ENCODE results near the gene CARD9. TPM values are rescaled to one million over a fixed set of nuclear protein-coding genes. Genes with fewer than 3 reads are reported as not detected.

CARD9 gene
- total RNA-seq, 1 experiment from 2014 or later, result 1.7 TPM

- Histone ChIP-seq H3K9me3 (ENCODE audit: control insufficient read depth, insufficient read depth, low read depth, low read length) (no peaks in the 10 kb centered on the region), H3K4me1 (ENCODE audit: control insufficient read depth, insufficient read depth, low read length) (no peaks in the 10 kb centered on the region), H3K27me3 (ENCODE audit: control insufficient read depth, insufficient read depth, low read length) (no peaks in the 10 kb centered on the region), H3K27ac (ENCODE audit: low read length) (no peak overlapping the region), H3K4me3 (ENCODE audit: low read depth in 2 of 2, low read length in 2 of 2) (no peak overlapping the region), H3K36me3 (ENCODE audit: control insufficient read depth, insufficient read depth, low read length) (no peaks in the 10 kb centered on the region)
- no peak for DNase-seq (ENCODE audit: low read depth, low spot score)
- in situ Hi-C loops (cut with HindIII; ENCODE audit: low pct_unique_long_range_greater_than_20kb, low sequenced_read_pairs) (no loop called here), intact Hi-C loops (cut with micrococcal nuclease; ENCODE audit: unreplicated experiment) (no loop called here)
- ChIA-PET POLR2A (no interaction called here), CTCF (no interaction called here)
- TF ChIP-seq TCF7L2 (IDR thresholded peaks at IDR 0.05; ENCODE audit: low read depth, low read length) (no peak), SIN3A (IDR thresholded peaks at IDR 0.05; ENCODE audit: borderline replicate concordance, insufficient read depth, low read depth, low read length) (no peak), POLR2AphosphoS5 (IDR thresholded peaks at IDR 0.05; ENCODE audit: low read depth, low read length) (no peak)
- TF ChIP-seq, protein P1, sequence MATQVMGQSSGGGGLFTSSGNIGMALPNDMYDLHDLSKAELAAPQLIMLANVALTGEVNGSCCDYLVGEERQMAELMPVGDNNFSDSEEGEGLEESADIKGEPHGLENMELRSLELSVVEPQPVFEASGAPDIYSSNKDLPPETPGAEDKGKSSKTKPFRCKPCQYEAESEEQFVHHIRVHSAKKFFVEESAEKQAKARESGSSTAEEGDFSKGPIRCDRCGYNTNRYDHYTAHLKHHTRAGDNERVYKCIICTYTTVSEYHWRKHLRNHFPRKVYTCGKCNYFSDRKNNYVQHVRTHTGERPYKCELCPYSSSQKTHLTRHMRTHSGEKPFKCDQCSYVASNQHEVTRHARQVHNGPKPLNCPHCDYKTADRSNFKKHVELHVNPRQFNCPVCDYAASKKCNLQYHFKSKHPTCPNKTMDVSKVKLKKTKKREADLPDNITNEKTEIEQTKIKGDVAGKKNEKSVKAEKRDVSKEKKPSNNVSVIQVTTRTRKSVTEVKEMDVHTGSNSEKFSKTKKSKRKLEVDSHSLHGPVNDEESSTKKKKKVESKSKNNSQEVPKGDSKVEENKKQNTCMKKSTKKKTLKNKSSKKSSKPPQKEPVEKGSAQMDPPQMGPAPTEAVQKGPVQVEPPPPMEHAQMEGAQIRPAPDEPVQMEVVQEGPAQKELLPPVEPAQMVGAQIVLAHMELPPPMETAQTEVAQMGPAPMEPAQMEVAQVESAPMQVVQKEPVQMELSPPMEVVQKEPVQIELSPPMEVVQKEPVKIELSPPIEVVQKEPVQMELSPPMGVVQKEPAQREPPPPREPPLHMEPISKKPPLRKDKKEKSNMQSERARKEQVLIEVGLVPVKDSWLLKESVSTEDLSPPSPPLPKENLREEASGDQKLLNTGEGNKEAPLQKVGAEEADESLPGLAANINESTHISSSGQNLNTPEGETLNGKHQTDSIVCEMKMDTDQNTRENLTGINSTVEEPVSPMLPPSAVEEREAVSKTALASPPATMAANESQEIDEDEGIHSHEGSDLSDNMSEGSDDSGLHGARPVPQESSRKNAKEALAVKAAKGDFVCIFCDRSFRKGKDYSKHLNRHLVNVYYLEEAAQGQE (IDR thresholded peaks at IDR 0.05; ENCODE audit: insufficient read depth in 1 of 2, low read depth in 2 of 2, low read length in 1 of 2), result no peak
- TF ChIP-seq, protein P2, sequence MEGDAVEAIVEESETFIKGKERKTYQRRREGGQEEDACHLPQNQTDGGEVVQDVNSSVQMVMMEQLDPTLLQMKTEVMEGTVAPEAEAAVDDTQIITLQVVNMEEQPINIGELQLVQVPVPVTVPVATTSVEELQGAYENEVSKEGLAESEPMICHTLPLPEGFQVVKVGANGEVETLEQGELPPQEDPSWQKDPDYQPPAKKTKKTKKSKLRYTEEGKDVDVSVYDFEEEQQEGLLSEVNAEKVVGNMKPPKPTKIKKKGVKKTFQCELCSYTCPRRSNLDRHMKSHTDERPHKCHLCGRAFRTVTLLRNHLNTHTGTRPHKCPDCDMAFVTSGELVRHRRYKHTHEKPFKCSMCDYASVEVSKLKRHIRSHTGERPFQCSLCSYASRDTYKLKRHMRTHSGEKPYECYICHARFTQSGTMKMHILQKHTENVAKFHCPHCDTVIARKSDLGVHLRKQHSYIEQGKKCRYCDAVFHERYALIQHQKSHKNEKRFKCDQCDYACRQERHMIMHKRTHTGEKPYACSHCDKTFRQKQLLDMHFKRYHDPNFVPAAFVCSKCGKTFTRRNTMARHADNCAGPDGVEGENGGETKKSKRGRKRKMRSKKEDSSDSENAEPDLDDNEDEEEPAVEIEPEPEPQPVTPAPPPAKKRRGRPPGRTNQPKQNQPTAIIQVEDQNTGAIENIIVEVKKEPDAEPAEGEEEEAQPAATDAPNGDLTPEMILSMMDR (IDR thresholded peaks at IDR 0.05), result no peak
- ATAC-seq, result no peak
- no TSS peak for BruUV-seq (replicated peaks)
Measured at GRCh38 chr9:136379401-136379800, 5.9 kb upstream of the CARD9 start.

DNA sequence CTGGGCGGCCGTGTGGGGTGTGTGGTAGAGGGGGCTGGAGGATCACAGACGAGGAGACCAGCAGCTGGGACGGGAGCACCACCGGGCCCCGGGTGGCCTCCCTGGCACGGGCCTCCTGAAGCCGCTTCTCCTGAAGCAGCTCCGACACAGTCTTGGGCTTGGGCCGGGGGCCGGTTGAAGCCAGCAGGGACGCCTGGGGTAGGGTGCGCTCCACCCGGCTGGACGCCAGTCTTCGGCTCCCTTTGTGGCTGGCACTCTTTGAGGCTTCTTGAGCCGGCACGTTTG lies 5.5 kb upstream of the CARD9 start:
- ChIA-PET POLR2A (no interaction called here), CTCF (no interaction called here)
- in situ Hi-C loops (cut with HindIII; ENCODE audit: low pct_unique_long_range_greater_than_20kb, low sequenced_read_pairs), result no loop called here
- intact Hi-C loops (cut with micrococcal nuclease; ENCODE audit: unreplicated experiment), result no loop called here
- no peak for ATAC-seq
- Histone ChIP-seq H3K36me3 (ENCODE audit: control insufficient read depth, insufficient read depth, low read length) (no peaks in the 10 kb centered on the region), H3K9me3 (ENCODE audit: control insufficient read depth, insufficient read depth, low read depth, low read length) (no peaks in the 10 kb centered on the region), H3K27me3 (ENCODE audit: control insufficient read depth, insufficient read depth, low read length) (no peaks in the 10 kb centered on the region), H3K4me3 (ENCODE audit: low read depth in 2 of 2, low read length in 2 of 2) (no peak overlapping the region), H3K27ac (ENCODE audit: low read length) (no peak overlapping the region), H3K4me1 (ENCODE audit: control insufficient read depth, insufficient read depth, low read length) (no peaks in the 10 kb centered on the region)
- no peak for DNase-seq (ENCODE audit: low read depth, low spot score)
- no TSS peak for BruUV-seq (replicated peaks)
- TF ChIP-seq TCF7L2 (IDR thresholded peaks at IDR 0.05; ENCODE audit: low read depth, low read length) (no peak), POLR2AphosphoS5 (IDR thresholded peaks at IDR 0.05; ENCODE audit: low read depth, low read length) (no peak), SIN3A (IDR thresholded peaks at IDR 0.05; ENCODE audit: borderline replicate concordance, insufficient read depth, low read depth, low read length) (no peak)
- TF ChIP-seq, protein P2 (IDR thresholded peaks at IDR 0.05), result no peak
- TF ChIP-seq, protein P1 (IDR thresholded peaks at IDR 0.05; ENCODE audit: insufficient read depth in 1 of 2, low read depth in 2 of 2, low read length in 1 of 2), result no peak
